ENCODE measurements around the gene NF2.

GRCh38 chr22:29630987-29631386 is 27.6 kb downstream of the NF2 start:
- TF ChIP-seq BRCA1 (IDR thresholded peaks at IDR 0.05; ENCODE audit: low read depth, low read length) (no peak), HDAC6 (IDR thresholded peaks at IDR 0.05; ENCODE audit: unreplicated experiment) (no peak), CTCF (IDR thresholded peaks at IDR 0.05 in 2 of 3, conservative IDR thresholded peaks at IDR 0.05 in 1 of 3; ENCODE audit: control insufficient read depth in 2 of 3, extremely low read depth in 1 of 3, insufficient read depth in 1 of 3, low read depth in 3 of 3, low read length in 3 of 3) (no peak), TCF7 (IDR thresholded peaks at IDR 0.05; ENCODE audit: borderline replicate concordance) (no peak), USF2 (IDR thresholded peaks at IDR 0.05; ENCODE audit: borderline replicate concordance, low read depth, low read length) (no peak), RUNX3 (IDR thresholded peaks at IDR 0.05; ENCODE audit: low read length) (no peak), EP300 (IDR thresholded peaks at IDR 0.05; ENCODE audit: borderline replicate concordance in 1 of 2, control insufficient read depth in 1 of 2, low read depth in 2 of 2, low read length in 2 of 2) (no peak), CUX1 (IDR thresholded peaks at IDR 0.05; ENCODE audit: insufficient replicate concordance, low read depth, low read length) (no peak)

Data from GM12878 (cell line).